ENCODE results near the gene LFNG.

GRCh38 chr7:2507208-2507916, 12.2 kb upstream of the LFNG start:
- TF ChIP-seq CTCF (IDR thresholded peaks at IDR 0.05 in 8 of 11, conservative IDR thresholded peaks at IDR 0.05 in 3 of 11) (no peak), POLR2A (IDR thresholded peaks at IDR 0.05) (no peak)

Data from spleen (tissue), 7 donors.